ENCODE results near the gene UGGT2.

Gene UGGT2

DNA sequence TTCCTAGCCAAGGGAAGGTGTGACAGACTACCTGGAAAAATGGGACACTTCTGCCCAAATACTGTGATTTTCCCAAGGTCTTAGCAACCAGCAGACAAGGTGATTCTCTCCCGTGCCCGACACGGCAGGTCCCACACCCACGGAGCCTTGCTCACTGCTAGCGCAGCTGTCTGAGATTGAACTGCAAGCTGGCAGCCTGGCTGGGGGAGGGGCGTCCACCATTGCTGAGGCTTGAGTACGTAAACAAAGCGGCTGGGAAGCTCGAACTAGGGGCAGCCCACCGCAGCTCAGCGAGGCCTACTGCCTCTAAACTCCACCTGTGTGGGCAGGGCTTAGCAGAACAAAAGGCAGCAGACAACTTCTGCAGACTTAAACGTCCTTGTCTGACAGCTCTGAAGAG is 146.2 kb downstream of the UGGT2 start:
- no peak overlapping the region for H3K27ac ChIP-seq
- TF ChIP-seq, protein P1, sequence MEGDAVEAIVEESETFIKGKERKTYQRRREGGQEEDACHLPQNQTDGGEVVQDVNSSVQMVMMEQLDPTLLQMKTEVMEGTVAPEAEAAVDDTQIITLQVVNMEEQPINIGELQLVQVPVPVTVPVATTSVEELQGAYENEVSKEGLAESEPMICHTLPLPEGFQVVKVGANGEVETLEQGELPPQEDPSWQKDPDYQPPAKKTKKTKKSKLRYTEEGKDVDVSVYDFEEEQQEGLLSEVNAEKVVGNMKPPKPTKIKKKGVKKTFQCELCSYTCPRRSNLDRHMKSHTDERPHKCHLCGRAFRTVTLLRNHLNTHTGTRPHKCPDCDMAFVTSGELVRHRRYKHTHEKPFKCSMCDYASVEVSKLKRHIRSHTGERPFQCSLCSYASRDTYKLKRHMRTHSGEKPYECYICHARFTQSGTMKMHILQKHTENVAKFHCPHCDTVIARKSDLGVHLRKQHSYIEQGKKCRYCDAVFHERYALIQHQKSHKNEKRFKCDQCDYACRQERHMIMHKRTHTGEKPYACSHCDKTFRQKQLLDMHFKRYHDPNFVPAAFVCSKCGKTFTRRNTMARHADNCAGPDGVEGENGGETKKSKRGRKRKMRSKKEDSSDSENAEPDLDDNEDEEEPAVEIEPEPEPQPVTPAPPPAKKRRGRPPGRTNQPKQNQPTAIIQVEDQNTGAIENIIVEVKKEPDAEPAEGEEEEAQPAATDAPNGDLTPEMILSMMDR (conservative IDR thresholded peaks at IDR 0.05), result no peak

DNA sequence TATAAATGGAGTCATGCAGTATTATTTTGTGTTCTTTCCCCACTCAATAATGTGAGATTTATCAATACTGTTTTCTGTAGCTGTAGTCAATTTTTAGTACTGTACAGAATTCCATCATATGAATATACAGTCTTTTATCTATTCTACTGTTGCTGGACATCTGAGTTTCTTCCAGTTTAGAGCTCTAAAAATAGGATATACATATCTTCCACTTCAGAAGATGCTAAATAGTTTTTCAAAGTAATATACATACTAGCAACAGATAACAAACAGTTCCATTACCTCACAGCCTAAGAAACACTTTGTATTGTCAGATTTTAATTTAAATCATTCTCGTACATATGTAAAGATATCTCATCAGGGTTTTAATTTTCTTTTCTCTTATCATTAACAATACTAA is 149.6 kb downstream of the UGGT2 start:
- no peak overlapping the region for H3K27ac ChIP-seq
- TF ChIP-seq, protein P1 (conservative IDR thresholded peaks at IDR 0.05), result no peak

DNA sequence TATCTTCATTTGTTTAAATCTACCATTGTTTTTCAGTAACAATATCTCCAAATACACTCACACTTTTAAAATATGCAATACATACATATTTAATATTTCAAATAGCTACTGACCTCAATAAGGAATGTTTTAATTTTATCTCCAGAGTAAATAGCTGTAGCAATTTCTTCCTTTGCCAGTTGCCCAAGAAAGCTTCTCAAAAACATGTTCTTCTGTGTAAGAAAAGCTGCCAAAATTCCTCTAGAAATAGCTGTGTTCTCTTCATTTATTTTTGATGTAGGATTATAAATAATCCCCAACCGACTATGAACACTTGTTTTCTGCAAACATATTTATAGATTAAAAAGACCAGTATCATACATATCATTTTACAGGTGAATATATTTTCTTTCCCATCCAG is 150.5 kb downstream of the UGGT2 start:
- no peak overlapping the region for H3K27ac ChIP-seq
- TF ChIP-seq, protein P1 (conservative IDR thresholded peaks at IDR 0.05), result no peak

DNA sequence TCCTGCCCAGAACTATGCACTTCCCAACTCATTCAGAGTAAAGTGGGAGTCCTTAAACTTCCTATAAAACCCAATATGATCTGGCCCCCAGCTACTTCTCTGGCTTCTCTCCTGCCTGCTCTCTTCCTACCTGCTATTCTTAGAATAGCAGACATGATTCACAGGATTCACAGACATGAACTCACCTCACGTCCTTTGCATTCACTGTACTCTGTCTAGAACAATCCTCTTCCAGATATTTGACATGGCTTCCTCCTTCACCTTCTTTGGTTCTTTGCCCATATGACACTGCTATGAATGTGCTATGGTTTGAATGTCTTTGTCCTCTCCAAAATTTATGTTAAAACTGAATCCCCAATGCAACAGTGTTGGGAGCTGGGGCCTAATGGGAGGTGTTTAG is 154.9 kb downstream of the UGGT2 start:
- TF ChIP-seq, protein P1 (conservative IDR thresholded peaks at IDR 0.05), result no peak

DNA sequence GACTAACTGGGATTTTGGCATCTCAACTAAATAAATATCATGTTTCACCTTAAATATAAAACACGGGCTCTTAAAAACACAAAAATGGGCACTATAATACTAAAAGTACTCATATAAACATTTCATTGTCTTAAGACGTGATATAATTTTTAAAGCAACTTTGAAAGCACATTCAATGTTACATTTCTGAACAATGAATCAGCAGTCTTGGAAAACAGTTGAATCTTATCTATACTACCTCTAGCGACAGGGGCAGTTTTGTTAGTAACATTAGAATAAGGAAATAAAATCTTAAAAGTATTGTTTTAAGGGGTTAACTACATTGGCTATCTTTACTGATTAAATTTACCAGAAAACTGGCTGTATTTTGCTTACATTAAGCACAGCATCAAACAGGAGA is 156.9 kb downstream of the UGGT2 start:
- no peak overlapping the region for H3K27ac ChIP-seq
- TF ChIP-seq, protein P1 (conservative IDR thresholded peaks at IDR 0.05), result no peak

More for the DNA sequence above, 154.9 kb downstream of the UGGT2 start:
- no peak overlapping the region for H3K27ac ChIP-seq

DNA sequence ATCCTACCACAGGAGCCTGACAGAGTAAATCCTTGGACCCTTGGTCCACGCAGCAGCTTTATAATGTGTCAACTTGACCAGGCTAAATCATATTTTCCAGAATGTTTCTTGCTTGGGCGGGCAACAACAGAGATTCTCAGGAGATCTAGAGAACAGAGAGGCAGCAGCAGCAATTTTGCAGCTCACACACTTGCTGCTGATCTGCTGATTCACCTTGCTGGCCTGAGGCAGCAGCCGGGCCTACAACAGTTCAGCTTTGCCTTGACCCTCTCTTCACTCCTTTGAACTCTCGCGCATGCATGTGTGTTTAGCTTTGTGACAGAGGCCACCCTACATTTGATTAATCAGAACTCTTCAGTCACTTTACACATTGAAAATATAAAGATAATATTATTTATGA is 159.3 kb downstream of the UGGT2 start:
- TF ChIP-seq, protein P1 (conservative IDR thresholded peaks at IDR 0.05), result no peak
- H3K27ac ChIP-seq, result no peak overlapping the region

DNA sequence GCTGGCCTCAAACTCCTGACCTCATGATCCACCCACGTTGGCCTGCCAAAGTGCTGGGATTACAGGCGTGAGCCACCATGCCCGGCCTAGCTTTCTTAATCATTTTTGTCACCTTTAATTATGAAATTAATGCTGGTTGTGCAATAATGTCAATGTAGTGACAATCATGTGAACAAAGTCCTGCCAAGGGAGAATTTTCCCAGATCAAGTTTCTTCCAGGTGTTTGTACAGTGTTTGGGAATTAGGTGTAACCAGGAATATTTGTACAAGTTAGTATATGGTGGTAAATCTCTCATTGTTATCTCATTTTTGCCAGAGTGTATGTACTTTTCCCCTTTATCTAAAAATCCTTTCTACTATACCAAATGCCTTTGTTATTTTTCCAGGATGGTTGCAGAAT is 171.1 kb downstream of the UGGT2 start:
- TF ChIP-seq, protein P1 (conservative IDR thresholded peaks at IDR 0.05), result no peak
- no peak overlapping the region for H3K27ac ChIP-seq

DNA sequence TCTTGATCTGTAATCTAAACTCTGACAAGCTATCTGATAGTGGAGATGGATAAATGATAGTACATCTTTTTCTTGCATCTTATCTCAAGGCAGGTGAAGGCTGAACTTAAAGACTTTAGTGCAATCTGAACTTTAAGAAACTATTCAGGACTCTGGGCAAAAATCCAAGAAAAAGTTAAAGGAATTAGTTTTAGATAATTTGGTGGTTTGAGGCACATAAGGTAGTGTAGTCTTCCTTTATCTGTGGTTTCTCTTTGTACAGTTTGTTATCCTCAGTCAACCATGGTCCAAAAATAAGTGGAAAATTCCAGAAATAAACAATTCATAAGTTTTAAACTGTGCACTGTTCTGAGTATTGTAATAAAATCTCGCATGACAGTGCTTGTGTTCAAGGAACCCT is 172.9 kb downstream of the UGGT2 start:
- no peak overlapping the region for H3K27ac ChIP-seq
- TF ChIP-seq, protein P1 (conservative IDR thresholded peaks at IDR 0.05), result no peak
